Stomach (tissue), 9 donors: Measurements from ENCODE around the gene DCAKD. TPM values are rescaled to one million over a fixed set of nuclear protein-coding genes. Genes with fewer than 3 reads are reported as not detected.
A peak's percentile ranks its signal among the peaks of the same experiment; 100 is the strongest.
"Not testable (repeated sequence)": the region's sequence is repeated elsewhere in the genome, so short reads cannot be mapped to it uniquely, and the experiment has no call there.

Experiments used
- DNase-seq, 2 donors: peaks; one replicate each; pipeline versions ENCODE4 v3.0.0 to v3.0.0-alpha.2; 2013 to 2019
- H3K27ac ChIP-seq, 5 donors: fragments of 200-600 bp in 4 of 5; sonication (generic) in 4 of 5; one replicate each; pipeline ENCODE4 v1.5.1; 2013 to 2019; ENCODE audit warnings: mild to moderate bottlenecking in 1 of 5, moderate library complexity in 1 of 5
- H3K27me3 ChIP-seq, 3 donors: fragments of 200-600 bp; sonication (generic); one replicate each; pipeline ENCODE4 v1.5.1; 2017 to 2019; ENCODE audit warnings: mixed run types in 1 of 3
- H3K36me3 ChIP-seq, 4 donors: fragments of 200-600 bp; sonication (generic); 1 replicate in 3 of 4; 2 replicates in 1 of 4; pipeline ENCODE4 v1.5.1; 2016 to 2019
- H3K4me1 ChIP-seq, 4 donors: fragments of 200-600 bp; sonication (generic); one replicate each; pipeline ENCODE4 v1.5.1; 2016 to 2019
- H3K4me3 ChIP-seq, 4 donors: fragments of 200-600 bp; sonication (generic) in 3 of 4; one replicate each; pipeline ENCODE4 v1.5.1; 2016 to 2019; ENCODE audit warnings: mild to moderate bottlenecking in 1 of 4
- H3K9me3 ChIP-seq, 4 donors: fragments of 200-600 bp; sonication (generic); one replicate each; pipeline ENCODE4 v1.5.1; 2016 to 2019
- EP300 ChIP-seq: sonication (generic); formaldehyde crosslinking; IDR thresholded peaks from one replicate; pipeline ENCODE4 v1.6.1; 2017; ENCODE audit warnings: antibody characterized with exemption
- POLR2A ChIP-seq, 4 donors: fragments of 450-650 bp; IDR thresholded peaks; one replicate each; pipeline ENCODE4 v1.6.1; 2016; ENCODE audit warnings: antibody characterized with exemption in 4 of 4, control low read depth in 2 of 4, mild to moderate bottlenecking in 1 of 4, moderate library complexity in 1 of 4
- POLR2AphosphoS5 ChIP-seq, 3 donors: sonication (generic); formaldehyde crosslinking; IDR thresholded peaks; one replicate each; pipeline ENCODE4 v1.6.1; 2016; ENCODE audit warnings: antibody characterized with exemption in 3 of 3
- whole genome bisulfite sequencing, 5 donors: extraction: QIAGEN DNeasy Blood & Tissue Kit in 3 of 5; methylation state at CpG; one replicate each; pipeline versions ENCODE4 v1.1.5 to v1.1.7; 2013 to 2018; 5-methylcytosine and 5-hydroxymethylcytosine counted together
- intact Hi-C: fragments of 100-400 bp; cut with DNase I; formaldehyde crosslinking; loops from one replicate; pipeline ENCODE4 v1.15.1; 2023; ENCODE audit warnings: low total_unique reads
- polyA plus RNA-seq, 3 donors: library from polyadenylated mRNA; stranded (reverse); fragments of 200-250 nt; gene quantifications; one replicate each; pipeline ENCODE4 v1.2.3, GENCODE V29; 2013
- total RNA-seq, 5 donors: library from RNA; depleted of rRNA; stranded (reverse); fragments of >200 nt; gene quantifications; one replicate each; pipeline versions ENCODE4 v1.1.0 to v1.2.3, GENCODE V29; 2014 to 2016
- TF ChIP-seq, protein P1 (sequence below), 7 experiments: fragments of 450-650 bp in 4 of 7; fragments of 200-600 bp in 3 of 7; sonication (generic) in 3 of 7; IDR thresholded peaks; one replicate each; pipeline ENCODE4 v1.5.1; 2016 to 2019; ENCODE audit warnings: antibody characterized with exemption in 7 of 7, control low read depth in 2 of 7, mild to moderate bottlenecking in 1 of 7
- donor health status: healthy with polysubstance abuse.
- donor health status: Bipolar disorder and iron deficiency.
- donor health status: healthy.

Gene DCAKD
- total and polyA plus RNA-seq, 8 donors: 2.3 to 22.9 (median 13.2) TPM

DNA sequence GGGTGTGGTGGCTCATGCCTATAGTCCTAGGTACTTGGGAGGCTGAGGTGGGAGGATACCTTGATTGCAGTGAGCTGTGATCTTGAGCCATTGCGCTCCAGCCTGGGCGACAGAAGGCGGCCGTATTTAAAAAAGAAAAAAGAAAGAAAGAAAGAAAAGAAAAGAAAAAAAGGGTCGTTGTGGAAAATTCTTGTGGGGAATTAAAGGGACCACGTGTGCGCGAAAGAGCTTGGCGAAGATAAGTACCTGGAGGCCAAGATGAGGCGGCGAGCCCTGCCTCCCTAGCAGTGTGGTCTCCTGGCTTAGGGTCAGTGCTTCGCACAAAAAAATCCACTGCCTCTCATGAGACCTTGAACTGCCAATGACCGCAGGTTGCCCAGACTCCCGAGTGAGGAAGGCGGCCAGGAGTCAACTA, 9.0 kb upstream of the DCAKD start:
- Histone ChIP-seq H3K27ac (peak overlapping the region; percentile 82 to 94 (median 92)), H3K27me3 (no peaks in the 10 kb centered on the region), H3K4me1 (peaks cover 40 to 57% (median 51%) of the 10 kb centered on the region in 4 donors), H3K4me3 (peak overlapping the region; percentile 56 to 87 (median 82)), H3K36me3 (peaks cover 0 to 6% (median 0%) of the 10 kb centered on the region in 4 donors), H3K9me3 (no peaks in the 10 kb centered on the region)
- no peak for DNase-seq
- no peak for TF ChIP-seq POLR2AphosphoS5 (IDR thresholded peaks at IDR 0.05)
- TF ChIP-seq EP300: no peak
- TF ChIP-seq POLR2A (IDR thresholded peaks at IDR 0.05): no peak
- TF ChIP-seq, protein P1, sequence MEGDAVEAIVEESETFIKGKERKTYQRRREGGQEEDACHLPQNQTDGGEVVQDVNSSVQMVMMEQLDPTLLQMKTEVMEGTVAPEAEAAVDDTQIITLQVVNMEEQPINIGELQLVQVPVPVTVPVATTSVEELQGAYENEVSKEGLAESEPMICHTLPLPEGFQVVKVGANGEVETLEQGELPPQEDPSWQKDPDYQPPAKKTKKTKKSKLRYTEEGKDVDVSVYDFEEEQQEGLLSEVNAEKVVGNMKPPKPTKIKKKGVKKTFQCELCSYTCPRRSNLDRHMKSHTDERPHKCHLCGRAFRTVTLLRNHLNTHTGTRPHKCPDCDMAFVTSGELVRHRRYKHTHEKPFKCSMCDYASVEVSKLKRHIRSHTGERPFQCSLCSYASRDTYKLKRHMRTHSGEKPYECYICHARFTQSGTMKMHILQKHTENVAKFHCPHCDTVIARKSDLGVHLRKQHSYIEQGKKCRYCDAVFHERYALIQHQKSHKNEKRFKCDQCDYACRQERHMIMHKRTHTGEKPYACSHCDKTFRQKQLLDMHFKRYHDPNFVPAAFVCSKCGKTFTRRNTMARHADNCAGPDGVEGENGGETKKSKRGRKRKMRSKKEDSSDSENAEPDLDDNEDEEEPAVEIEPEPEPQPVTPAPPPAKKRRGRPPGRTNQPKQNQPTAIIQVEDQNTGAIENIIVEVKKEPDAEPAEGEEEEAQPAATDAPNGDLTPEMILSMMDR (IDR thresholded peaks at IDR 0.05): no peak
- 3 to 7% (median 5%) methylated on average over 15 of the region's 15 CpGs for WGBS, 5 donors
- intact Hi-C loops: no loop called here

DNA sequence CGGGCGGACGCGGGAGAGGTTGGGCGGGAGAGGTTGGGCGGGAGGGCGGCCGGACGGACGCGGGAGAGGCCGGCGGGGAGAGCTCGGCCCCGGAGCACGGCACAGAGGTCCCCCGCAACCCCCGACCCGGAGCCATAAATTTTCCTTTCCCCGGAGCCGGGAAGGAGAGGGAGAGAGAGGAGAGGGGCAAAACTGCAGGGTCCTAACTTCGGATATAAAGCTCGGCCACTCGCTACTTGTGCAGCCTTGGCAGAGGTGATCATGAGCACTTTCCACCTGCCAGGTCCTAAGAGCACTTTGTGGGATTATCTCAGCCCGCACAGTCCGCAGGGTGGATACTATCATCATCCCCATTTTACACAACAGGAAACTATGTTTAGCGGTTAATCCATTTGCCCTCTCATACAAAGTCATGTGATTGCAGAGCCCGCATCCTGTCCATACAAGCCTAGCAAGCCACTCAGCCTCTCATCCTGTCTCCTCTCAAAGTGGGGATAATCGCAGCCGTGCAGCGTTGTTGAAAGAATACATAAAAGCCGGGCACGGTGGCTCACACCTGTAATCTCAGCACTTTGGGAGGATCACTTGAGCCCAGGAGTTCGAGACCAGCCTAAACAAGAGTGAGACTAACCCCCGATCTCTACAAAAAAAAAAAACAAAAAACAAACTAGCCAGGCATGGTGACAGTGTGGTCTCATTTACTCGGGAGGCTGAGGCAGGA, 780 bp upstream of the DCAKD start:
- DNase-seq: peak; percentile 53 to 78
- no peaks in the 10 kb centered on the region for H3K9me3 ChIP-seq
- peaks cover 12 to 34% (median 24%) of the 10 kb centered on the region in 4 donors for H3K4me1 ChIP-seq
- H3K27me3 ChIP-seq: no peaks in the 10 kb centered on the region
- intact Hi-C loops: no loop called here
- H3K27ac ChIP-seq: peak overlapping the region; percentile 86 to 88 (median 87)
- 13 to 24% (median 17%) methylated on average over 19 to 35 of the region's 36 CpGs for WGBS, 5 donors
- TF ChIP-seq, protein P1 (IDR thresholded peaks at IDR 0.05): no peak
- TF ChIP-seq POLR2A (IDR thresholded peaks at IDR 0.05): no peak
- peak in 2 of 3 donors; percentile 17 to 55 for TF ChIP-seq POLR2AphosphoS5 (IDR thresholded peaks at IDR 0.05)
- no peaks in the 10 kb centered on the region for H3K36me3 ChIP-seq
- H3K4me3 ChIP-seq: peak overlapping the region; percentile 53 to 58 (median 56)

DNA sequence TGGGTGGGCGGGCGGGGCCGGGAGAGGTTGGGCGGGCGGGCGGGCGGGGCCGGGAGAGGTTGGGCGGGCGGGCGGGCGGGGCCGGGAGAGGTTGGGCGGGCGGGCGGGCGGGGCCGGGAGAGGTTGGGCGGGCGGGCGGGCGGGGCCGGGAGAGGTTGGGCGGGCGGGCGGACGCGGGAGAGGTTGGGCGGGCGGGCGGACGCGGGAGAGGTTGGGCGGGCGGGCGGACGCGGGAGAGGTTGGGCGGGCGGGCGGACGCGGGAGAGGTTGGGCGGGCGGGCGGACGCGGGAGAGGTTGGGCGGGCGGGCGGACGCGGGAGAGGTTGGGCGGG, 254 bp upstream of the DCAKD start:
- Histone ChIP-seq H3K4me3 (peak overlapping the region; percentile 53 to 58 (median 56)), H3K4me1 (peaks cover 12 to 32% (median 24%) of the 10 kb centered on the region in 4 donors), H3K27ac (peak overlapping the region; percentile 86 to 94 (median 87))
- H3K36me3 ChIP-seq, H3K27me3 ChIP-seq, intact Hi-C loops, DNase-seq, H3K9me3 ChIP-seq: not testable (repeated sequence)
- WGBS, 5 donors: 20% methylated on average over 1 of the region's 54 CpGs; no CpG with 5 or more reads in 4 of the 5 donors

DNA sequence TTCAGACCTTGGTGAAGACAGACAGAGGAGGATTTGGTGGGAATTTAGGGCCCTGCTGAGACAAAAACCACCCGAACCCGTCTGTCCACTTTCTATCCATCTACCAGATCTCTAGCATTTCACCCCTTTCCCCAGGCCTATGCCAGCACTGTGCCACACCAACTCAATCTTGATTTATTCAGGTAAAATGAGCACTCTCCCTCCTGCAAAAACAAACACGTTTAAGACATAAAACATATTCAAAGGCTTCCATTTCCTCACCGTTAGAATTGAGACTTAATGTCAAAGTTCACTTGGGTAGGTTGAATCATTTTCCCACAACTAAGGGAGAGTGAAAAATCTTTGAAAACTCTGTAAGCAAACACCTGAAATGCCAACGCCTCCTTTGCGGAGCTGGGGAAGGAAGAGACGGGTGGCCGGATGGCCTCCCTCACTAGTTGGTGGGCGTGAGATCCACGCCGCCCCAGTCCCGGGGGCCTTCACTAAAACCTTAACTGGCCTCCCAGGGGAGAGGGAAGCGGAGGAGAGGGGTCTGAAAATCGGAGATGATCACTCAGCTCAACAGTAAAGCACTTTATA, 862 bp downstream of the DCAKD start:
- peak in 1 of 2 donors; percentile 61 for DNase-seq
- no peaks in the 10 kb centered on the region for H3K36me3 ChIP-seq
- 1 to 3% (median 2%) methylated on average over 14 of the region's 14 CpGs for WGBS, 5 donors
- TF ChIP-seq, protein P1 (IDR thresholded peaks at IDR 0.05): no peak
- H3K9me3 ChIP-seq: no peaks in the 10 kb centered on the region
- peak overlapping the region; percentile 52 to 65 (median 60) for H3K4me3 ChIP-seq
- peaks cover 12 to 34% (median 28%) of the 10 kb centered on the region in 4 donors for H3K4me1 ChIP-seq
- no peaks in the 10 kb centered on the region for H3K27me3 ChIP-seq
- intact Hi-C loops: no loop called here
- peak overlapping the region; percentile 76 to 94 (median 92) for H3K27ac ChIP-seq
